ENCODE data around the gene SFXN1.
"Not testable (repeated sequence)": the region's sequence is repeated elsewhere in the genome, so short reads cannot be mapped to it uniquely, and the experiment has no call there.

The SFXN1 gene

DNA sequence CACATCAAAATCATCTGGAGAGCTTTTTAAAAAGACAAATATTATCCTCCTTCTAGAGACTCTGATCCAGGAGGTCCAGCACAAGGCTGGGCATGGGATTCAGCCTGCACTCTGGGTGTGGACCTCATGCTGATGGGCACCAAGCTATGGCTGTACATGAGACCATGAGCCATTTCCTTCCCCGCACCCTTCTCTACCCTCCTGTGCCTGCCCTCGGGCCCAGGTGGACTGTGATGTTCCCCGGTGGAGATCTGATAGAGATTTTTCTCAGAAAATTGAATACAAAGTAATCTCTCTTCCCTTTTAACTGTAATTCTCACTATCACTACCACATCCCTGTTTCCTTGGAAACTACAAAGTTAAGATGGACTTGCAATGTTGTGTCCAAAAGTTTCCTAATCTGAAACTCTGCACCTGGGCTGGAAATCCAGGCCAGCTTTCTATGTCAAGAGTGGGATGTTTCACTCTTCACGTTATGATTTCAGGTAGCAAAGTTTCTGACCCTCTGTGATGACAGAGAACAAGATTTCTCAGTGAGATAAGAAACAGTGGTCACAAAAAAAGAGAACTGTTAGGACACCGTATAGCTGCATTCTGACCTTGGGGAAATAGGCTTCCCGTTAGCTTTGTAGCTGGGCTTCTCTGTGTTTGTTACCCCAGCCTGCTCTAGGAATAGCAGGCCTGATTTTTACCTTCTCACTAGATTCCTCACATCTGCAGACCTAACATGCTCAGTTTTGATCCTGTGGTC is 11.5 kb downstream of the SFXN1 start:
- no peak overlapping the region for H3K27ac ChIP-seq
- no peak for DNase-seq (ENCODE audit: low read depth, low spot score)

DNA sequence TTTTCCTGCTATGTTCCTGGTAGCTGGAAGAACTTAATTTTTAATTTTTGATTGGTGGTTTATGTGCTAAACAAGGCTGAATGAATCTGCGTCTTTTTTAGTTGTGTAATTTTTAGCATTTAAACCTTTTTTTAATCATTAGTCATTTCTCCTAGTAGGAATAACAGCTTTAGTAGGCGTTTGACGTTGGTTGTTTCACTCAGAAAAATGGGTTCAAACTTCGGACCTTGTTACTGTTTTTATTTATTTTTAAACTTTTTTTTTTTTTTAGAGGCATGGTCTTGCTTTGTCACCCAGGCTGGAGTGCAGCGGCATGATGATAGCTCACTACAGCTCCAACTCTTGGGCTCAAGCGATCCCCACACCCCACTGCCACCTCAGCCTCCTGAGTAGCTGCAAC is 12.9 kb downstream of the SFXN1 start:
- no peak for DNase-seq (ENCODE audit: low read depth, low spot score)
- H3K27ac ChIP-seq, result no peak overlapping the region

DNA sequence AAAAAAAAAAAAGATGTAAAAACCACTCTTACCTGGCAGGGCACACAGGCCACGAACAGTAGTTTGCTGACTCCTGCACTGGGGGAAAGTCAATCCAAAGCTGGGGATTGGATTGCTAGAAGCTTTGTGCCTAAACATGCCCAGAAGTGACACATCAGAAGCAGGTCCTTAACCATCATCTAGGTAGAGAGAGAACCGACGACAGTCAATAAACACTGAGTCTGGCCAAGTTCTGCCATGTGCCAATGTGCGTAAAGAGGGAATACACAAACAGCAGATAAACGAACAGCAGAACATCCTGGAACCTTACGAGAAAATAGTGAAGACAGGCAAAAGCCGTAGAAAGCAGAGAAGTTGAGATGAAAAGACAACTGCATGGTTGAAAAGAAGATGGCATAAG is 14.9 kb downstream of the SFXN1 start:
- no peak for DNase-seq (ENCODE audit: low read depth, low spot score)
- H3K27ac ChIP-seq, result peak overlapping the region; percentile 64

DNA sequence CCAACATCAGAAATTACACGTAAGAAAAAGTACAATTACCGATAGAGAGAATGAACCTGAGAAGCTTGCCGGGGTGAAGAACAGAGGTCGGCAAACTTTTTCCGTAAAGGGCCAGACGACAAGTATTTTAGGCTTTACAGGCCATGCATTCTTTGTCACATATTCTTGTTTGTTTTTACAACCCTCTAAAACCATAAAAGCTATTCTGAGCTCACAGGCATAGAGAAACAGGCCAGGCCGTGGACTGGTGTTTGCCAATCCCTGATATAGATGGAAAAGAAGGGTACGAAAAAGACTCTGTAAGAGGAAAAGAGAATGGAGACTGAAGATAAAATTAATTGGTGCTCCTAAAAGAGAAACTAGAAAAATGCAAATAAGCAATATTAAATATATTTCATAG is 15.4 kb downstream of the SFXN1 start:
- DNase-seq (ENCODE audit: low read depth, low spot score), result no peak
- H3K27ac ChIP-seq, result peak overlapping the region; percentile 64

DNA sequence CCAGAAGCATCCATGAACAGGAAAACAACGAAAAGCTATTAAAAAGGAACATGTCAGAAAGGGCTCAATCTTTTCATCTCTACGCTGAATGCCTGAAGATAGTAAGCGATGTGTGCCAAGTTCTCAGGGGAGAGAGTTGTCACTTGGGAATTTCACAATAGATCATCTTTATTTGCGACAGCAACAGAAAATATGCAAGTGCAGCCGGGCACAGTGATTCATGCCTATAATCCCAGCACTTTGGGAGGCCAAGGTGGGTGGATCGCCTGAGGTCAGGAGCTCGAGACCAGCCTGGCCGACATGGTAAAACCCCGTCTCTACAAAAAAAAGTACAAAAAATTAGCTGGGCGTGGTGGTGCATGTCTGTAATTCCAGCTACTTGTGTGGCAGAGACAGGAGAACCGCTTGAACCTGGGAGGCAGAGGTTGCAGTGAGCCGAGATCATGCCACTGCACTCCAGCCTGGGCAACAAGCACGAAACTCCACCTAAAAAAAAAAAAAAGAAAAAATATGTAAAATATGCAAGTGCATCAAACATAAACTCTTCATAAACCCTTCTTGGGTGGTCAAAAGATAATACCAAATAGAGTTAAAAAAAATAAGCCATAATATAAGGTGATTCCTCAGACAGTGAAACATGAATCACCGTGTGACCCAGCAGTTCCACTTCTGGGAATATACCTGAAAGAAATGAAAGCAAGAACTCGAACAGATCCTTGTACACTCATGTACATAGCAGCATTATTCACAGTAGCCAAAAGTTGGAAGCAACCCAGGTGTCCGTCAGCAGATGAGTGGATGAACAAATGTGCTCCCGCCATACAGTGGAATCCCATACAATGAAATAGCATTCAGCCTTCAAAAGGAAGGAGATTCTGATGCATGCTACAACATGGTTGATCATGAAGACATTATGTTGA is 16.2 kb downstream of the SFXN1 start:
- DNase-seq (ENCODE audit: low read depth, low spot score), result peak; percentile 82
- peak overlapping the region; percentile 64 for H3K27ac ChIP-seq

DNA sequence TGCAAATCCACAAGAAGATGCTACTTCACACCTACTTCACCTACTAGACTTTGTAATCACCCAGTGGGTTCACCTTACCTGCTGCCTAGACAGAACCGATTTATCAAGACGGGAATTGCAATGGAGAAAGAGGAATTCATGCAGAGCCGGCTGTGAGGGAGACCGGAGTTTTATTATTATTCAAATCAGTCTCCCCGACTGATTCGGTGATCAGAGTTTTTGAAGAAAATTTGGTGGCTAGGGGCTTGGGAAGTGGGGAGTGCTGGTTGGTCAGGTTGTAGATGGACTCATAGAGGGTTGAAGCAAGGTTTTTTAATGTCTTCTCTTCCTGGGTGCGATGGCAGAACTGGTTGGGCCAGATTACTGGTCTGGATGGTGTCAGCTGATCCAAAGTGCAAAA is 23.4 kb downstream of the SFXN1 start:
- no peak for DNase-seq (ENCODE audit: low read depth, low spot score)
- H3K27ac ChIP-seq, result no peak overlapping the region

DNA sequence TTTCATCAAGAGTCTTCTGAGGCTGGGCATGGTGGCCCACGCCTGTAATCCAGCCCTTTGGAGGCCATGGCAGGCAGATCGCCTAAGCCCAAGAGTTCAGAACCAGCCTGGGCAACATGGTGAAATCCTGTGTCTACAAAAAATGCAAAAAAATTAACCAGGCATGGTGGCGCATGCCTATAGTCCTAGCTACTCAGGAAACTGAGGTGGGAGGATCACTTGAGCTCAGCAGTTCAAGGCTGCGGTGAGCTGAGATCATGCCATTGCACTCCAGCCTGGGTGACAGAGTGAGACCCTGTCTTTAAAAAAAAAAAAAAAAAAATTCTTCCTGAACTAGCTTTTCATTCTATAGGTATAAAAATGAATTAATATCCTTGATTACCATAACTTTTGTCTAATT is 29.3 kb downstream of the SFXN1 start:
- not testable (repeated sequence) for H3K27ac ChIP-seq; DNase-seq (ENCODE audit: low read depth, low spot score)

DNA sequence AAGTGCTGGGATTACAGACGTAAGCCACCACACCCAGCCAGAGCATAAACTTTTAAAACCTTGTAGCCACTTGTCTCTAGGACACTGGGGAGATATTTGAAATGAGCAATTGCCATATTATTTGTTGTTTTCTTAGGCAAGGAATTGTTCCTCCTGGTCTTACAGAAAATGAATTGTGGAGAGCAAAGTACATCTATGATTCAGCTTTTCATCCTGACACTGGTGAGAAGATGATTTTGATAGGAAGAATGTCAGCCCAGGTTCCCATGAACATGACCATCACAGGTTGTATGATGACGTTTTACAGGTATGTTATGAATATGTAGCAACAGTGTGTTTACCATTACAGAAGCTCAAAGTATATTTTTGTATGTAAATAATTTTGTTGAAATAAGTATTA is 30.5 kb downstream of the SFXN1 start:
- H3K27ac ChIP-seq, result no peak overlapping the region
- DNase-seq (ENCODE audit: low read depth, low spot score), result no peak

DNA sequence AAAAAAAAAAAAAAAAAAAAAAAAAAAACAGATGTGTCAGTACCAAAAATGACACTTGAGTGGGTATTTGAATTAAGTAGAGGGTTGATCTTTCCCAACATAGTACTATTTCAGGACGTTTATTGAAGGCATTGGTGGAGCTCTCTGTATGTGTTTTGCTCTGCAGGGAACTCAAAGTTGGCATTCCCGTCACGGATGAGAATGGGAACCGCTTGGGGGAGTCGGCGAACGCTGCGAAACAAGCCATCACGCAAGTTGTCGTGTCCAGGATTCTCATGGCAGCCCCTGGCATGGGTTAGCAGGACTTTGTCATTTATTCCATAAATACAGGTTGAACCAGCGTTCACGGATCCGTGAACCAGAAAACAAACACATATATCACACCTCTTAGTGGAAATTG is 34.9 kb downstream of the SFXN1 start:
- no peak overlapping the region for H3K27ac ChIP-seq

DNA sequence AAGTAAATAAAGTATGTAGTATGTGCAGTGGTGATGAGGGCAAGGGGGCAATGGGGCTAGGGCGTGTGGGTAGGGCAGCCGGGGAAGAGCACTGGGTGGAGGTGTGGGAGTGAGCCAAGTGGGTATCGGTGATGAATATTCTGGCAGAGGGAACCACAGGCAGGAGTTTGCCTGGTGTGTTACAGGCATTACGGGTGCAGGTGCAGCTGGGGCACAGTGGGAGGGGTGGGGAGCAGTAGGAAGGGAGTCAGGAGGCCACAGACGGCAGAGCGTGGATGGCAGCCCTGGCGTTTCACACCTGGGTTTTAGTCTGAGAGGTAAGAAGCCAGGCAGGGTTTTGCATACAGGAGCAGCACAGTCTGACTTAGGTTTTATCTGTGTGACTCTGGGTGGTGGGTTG is 35.4 kb downstream of the SFXN1 start:
- DNase-seq (ENCODE audit: low read depth, low spot score), result no peak
- H3K27ac ChIP-seq, result no peak overlapping the region

More for the DNA sequence above, 34.9 kb downstream of the SFXN1 start:
- no peak for DNase-seq (ENCODE audit: low read depth, low spot score)

DNA sequence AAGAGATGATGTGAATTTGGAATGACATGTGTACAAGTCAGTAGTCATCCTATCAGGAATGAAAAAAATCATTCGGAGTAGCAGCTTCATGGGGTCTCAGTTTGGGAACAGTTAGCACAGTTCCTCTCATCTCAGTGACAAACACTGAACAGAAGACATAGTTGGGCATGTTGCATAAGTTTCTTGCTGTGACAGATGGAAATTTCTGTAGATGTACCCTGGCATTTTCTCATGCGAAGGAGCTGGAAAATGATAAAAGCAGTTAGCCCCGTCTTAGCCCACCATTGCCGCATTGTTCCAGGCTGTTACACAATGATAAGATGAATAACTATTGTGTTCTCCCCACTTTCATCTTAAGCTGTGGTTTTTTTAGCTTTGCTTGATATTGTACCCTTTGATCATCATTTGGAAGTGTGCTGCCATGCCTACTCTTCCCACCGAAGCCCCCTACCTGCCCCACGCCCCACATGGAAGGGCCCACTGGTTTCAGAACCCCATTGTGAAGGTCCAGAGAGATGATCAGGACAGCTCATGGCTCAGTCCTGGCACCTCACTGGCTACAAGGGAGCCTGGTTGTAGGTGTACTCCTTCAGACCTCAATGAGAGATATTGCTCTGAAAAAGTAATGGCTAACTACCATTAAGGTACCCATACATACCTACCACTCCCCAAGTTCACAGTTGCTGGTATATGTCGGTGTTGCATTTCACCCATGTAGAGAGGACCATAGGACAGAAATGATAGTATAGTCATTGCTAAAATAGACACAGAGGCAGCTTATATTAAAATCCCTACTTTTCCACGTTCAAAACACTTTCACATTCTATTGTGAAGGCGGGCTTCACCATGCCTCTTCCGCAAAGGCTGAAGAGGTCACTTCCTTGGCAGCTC is 38.8 kb downstream of the SFXN1 start:
- H3K27ac ChIP-seq, result no peak overlapping the region
- DNase-seq (ENCODE audit: low read depth, low spot score), result no peak

DNA sequence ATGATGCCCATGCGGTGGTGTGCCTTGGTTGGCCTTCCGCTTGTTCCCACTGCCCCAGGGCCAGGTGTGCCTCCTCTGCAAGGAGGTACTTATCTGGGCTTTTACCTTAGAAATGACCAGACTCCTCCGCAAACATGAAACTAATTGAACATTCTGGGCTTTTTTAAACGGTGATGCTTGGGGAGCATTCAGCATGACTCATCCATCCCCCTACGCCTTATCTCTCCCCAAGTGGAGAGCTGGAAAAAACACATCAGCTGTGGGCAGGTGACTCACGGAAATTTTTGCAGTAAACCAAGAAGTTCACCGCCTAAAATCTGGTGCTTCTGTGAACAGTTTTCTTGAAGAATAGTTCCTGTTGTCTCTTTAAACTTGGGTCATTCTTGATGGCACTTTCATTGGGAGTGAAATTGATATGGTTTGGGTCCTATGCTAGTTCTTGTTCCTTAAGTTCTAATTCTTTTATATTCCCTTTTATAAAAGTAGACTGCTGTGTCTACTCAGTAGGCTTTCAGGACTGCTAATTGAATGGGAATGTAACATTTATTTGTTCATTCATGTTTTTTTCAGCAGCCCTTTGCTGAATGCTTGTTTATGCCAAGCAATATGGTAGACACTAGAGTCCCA is 39.6 kb downstream of the SFXN1 start:
- H3K27ac ChIP-seq, result no peak overlapping the region

DNA sequence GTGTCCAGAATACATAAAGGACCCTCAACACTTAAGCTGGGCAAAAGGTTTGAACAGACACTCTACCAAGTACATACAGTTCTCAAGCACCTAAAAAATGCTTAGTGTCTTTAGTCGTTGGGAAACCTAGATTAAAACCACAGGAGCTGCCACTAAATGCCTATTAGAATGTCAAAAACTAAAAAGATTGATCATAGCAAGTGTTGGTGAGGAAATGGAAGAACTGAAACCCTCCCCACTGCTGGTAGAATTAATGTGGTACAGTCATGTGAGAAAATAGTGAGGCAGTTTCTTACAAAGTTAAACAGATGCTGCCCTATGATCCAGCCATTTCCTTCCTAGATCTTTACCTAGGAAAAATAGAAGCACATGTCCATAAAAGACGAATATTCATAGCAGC is 40.6 kb downstream of the SFXN1 start:
- no peak for DNase-seq (ENCODE audit: low read depth, low spot score)
- no peak overlapping the region for H3K27ac ChIP-seq

More for the DNA sequence above, 39.6 kb downstream of the SFXN1 start:
- no peak for DNase-seq (ENCODE audit: low read depth, low spot score)

DNA sequence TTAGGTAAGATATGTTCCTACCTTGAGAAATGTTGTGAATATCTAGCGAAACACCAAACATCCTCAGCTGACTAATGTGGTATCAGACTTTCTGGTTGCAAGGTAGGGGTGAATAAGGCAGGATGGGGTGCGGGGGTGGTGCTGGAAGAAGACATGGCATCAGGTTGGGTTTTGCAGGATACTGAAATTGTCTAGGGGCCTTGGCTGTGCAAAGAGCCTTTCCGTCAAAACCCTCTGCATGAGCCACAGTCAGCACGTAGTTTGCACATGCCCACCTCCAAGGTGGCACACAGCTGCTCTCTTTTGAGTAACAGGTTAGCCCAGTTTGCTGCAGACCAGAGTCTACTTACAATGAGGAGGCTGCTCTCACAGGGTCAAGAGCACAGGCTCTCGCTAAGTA is 42.0 kb downstream of the SFXN1 start:
- no peak for DNase-seq (ENCODE audit: low read depth, low spot score)
- no peak overlapping the region for H3K27ac ChIP-seq

DNA sequence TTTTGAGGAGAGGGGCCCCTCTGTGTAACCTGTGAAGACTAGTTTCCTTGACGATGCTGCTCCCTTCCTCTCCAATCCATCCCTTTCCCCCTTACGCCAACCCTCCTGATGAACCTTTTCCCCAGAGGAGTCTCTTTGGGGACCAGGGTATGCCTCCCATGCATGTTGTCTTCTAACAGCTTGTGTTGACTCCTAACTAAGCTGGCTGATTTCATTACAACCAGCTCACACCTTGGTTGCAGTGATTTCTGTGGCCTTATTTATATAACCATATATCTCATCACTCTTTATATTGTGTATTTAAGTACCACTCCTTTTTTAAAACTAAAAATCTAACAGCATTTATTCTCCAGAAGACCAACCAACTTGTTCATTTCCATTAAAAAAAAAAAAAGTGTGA is 42.5 kb downstream of the SFXN1 start:
- no peak overlapping the region for H3K27ac ChIP-seq
- DNase-seq (ENCODE audit: low read depth, low spot score), result no peak

DNA sequence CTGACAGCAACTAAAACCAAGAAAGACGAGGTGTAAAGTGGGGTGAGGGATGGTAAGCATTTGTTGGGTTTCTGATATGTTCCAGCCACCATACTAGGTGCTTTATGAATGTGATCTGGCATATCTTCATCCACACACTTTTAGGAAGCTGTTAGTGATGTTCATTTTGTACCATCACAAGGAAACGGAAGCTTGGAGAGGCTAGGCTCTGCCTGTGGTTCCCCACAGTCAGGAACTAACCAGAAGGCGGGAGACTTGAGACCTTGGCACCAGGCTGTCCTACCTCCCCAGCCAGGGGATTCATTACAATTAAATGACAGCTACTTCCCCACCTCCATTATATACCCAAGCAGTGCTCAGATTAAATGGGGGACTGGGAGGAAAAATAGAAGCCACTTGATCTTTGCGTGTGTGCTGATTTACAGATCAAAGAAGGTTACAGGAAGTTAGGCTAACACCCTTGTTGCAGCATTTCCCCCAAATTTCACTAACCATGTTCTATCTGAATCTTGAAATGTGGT is 43.0 kb downstream of the SFXN1 start:
- no peak overlapping the region for H3K27ac ChIP-seq
- no peak for DNase-seq (ENCODE audit: low read depth, low spot score)

DNA sequence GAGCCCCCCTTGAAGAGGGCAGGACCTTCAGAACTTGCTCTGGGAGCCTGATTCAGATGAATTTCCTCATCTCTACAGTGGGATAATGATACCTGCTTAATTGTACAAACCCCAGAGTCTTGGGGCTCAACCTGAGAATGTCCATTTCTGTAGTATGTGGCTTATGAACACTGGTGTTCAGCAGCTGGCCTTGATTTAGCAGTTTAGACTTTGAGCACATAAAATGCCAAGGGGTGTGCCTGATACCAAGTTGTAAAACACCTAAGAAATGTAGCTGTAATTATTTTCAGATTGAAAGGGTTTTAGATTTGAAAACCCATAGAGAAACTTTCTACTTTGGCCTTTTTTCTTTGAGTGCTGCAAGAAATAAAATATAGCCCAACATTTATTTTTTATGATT is 44.9 kb downstream of the SFXN1 start:
- no peak for DNase-seq (ENCODE audit: low read depth, low spot score)
- H3K27ac ChIP-seq, result no peak overlapping the region

DNA sequence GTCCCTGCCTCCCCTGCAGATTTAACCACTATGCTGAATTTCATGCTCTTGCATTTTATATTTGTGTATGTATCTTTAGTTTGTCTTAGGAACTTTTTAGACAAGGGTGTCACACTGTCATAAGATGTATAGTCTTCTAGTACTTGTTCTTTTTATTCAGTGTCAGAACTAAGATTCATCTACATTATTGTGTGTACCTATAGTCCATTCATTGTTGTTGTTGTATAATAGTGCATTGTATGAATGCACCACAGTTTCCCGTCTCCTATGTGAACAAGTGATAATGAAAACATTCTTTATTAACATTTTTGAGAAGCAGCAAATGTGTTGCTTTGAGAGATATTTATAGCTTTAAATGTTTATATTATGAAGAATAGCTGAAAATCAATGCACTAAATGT is 45.9 kb downstream of the SFXN1 start:
- H3K27ac ChIP-seq, result no peak overlapping the region
- no peak for DNase-seq (ENCODE audit: low read depth, low spot score)

DNA sequence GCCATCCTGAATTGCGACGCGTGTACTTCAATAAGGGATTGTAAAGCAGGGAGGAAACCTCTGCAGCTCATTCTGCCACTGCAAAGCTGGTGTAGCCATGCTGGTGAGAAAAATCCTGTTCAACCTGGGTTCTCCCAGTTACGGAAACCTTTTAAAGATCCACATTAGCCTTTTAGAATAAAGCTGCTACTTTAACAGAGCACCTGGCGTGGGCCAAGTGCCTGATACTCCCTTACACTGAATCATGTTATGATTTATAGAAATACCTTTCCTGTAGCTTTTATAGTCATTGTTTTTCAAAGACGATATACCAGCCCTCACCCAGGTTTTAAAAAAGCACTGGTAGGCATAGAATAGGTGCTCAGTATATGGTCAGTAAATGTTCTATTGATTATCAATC is 48.3 kb downstream of the SFXN1 start:
- no peak for DNase-seq (ENCODE audit: low read depth, low spot score)

DNA sequence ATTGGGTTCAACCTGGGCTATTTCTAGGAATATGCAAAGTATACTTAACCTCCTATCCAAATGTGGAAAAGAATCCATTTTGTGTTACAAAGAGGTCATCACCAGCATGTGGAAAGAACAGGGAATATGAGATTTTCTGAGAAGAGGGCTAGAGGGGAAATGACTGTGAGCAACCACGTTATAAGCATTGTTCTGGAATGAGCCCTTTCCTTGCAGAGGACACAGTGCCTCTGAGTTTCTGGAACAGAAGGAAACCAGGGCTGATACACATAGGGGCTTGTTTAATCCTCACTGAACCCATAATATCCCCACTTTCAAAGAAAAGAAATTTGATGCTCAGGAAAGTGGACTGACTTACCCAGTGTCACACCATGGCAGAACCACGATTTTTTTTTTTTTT is 53.0 kb downstream of the SFXN1 start:
- no peak for DNase-seq (ENCODE audit: low read depth, low spot score)
- H3K27ac ChIP-seq, result no peak overlapping the region

More for the DNA sequence above, 48.3 kb downstream of the SFXN1 start:
- H3K27ac ChIP-seq, result no peak overlapping the region

All from epithelial cell of prostate (primary cell).